ENCODE data around the gene RAMP2. TPM values are rescaled to one million over a fixed set of nuclear protein-coding genes. Genes with fewer than 3 reads are reported as not detected.

Gene RAMP2
- total and polyA plus RNA-seq, 2 of the 13 experiments (the other 11 are each of a cell fraction or from before 2014, with no cell fraction given): 1.4 to 5.2 TPM

DNA sequence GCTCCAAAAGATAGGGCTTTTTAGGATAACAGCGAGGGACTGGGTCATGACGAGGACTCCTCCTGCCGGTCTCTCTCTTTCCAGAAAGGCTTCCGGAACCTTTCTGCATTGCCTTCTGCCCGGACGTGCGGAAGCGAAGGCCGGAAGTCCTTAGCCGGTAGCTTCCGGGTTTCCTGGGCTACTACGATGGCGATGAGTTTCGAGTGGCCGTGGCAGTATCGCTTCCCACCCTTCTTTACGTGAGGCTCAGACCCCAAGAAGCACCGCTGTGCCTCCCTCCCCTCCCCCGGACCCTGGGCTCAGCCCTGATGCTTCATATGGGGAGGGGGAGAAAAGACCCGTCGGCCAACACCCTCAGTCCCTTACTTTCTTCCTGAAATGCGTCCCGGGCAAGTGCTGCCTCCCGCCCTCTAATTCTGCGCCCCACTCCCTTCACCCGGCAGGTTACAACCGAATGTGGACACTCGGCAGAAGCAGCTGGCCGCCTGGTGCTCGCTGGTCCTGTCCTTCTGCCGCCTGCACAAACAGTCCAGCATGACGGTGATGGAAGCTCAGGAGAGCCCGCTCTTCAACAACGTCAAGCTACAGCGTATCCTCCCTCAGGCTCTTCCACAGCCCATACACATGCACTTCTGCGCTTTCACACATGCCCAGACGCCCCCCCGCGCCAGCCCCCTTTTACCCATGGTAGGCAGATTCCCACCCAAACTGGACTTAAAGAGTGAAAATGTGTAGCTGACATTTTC is 12.4 kb downstream of the RAMP2 start, which contains the start of gene VPS25 (continued):
- TF ChIP-seq, protein P1, sequence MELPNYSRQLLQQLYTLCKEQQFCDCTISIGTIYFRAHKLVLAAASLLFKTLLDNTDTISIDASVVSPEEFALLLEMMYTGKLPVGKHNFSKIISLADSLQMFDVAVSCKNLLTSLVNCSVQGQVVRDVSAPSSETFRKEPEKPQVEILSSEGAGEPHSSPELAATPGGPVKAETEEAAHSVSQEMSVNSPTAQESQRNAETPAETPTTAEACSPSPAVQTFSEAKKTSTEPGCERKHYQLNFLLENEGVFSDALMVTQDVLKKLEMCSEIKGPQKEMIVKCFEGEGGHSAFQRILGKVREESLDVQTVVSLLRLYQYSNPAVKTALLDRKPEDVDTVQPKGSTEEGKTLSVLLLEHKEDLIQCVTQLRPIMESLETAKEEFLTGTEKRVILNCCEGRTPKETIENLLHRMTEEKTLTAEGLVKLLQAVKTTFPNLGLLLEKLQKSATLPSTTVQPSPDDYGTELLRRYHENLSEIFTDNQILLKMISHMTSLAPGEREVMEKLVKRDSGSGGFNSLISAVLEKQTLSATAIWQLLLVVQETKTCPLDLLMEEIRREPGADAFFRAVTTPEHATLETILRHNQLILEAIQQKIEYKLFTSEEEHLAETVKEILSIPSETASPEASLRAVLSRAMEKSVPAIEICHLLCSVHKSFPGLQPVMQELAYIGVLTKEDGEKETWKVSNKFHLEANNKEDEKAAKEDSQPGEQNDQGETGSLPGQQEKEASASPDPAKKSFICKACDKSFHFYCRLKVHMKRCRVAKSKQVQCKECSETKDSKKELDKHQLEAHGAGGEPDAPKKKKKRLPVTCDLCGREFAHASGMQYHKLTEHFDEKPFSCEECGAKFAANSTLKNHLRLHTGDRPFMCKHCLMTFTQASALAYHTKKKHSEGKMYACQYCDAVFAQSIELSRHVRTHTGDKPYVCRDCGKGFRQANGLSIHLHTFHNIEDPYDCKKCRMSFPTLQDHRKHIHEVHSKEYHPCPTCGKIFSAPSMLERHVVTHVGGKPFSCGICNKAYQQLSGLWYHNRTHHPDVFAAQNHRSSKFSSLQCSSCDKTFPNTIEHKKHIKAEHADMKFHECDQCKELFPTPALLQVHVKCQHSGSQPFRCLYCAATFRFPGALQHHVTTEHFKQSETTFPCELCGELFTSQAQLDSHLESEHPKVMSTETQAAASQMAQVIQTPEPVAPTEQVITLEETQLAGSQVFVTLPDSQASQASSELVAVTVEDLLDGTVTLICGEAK (IDR thresholded peaks at IDR 0.05): peak; percentile 98
- TF ChIP-seq, protein P1 (CRISPR knock-in tag; IDR thresholded peaks at IDR 0.05): peak; percentile 76; the same call in 1 of the 2 replicates
- TF ChIP-seq ZNF563 (CRISPR knock-in tag; IDR thresholded peaks at IDR 0.05): peak; percentile 83; the same call in 1 of the 2 replicates
- no peak for TF ChIP-seq ZSCAN30 (CRISPR knock-in tag; IDR thresholded peaks at IDR 0.05)
- no peak for TF ChIP-seq HNRNPLL (IDR thresholded peaks at IDR 0.05; ENCODE audit: low read depth, low read length, poor library complexity, severe bottlenecking)
- peak; percentile 81; the same call in 1 of the 2 replicates for TF ChIP-seq ZSCAN31 (CRISPR knock-in tag; IDR thresholded peaks at IDR 0.05; ENCODE audit: low read depth)
- TF ChIP-seq HOXA3 (CRISPR knock-in tag; IDR thresholded peaks at IDR 0.05): peak; percentile 91
- TF ChIP-seq RBM22 (optimal IDR thresholded peaks at IDR 0.05; ENCODE audit: low read length): peak; percentile 96
- peak; percentile 62; the same call in 1 of the 2 replicates for TF ChIP-seq ZNF777 (CRISPR knock-in tag; IDR thresholded peaks at IDR 0.05)
- TF ChIP-seq, protein P2, sequence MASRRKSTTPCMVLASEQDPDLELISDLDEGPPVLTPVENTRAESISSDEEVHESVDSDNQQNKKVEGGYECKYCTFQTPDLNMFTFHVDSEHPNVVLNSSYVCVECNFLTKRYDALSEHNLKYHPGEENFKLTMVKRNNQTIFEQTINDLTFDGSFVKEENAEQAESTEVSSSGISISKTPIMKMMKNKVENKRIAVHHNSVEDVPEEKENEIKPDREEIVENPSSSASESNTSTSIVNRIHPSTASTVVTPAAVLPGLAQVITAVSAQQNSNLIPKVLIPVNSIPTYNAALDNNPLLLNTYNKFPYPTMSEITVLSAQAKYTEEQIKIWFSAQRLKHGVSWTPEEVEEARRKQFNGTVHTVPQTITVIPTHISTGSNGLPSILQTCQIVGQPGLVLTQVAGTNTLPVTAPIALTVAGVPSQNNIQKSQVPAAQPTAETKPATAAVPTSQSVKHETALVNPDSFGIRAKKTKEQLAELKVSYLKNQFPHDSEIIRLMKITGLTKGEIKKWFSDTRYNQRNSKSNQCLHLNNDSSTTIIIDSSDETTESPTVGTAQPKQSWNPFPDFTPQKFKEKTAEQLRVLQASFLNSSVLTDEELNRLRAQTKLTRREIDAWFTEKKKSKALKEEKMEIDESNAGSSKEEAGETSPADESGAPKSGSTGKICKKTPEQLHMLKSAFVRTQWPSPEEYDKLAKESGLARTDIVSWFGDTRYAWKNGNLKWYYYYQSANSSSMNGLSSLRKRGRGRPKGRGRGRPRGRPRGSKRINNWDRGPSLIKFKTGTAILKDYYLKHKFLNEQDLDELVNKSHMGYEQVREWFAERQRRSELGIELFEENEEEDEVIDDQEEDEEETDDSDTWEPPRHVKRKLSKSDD (CRISPR knock-in tag; IDR thresholded peaks at IDR 0.05; ENCODE audit: low read depth): 0 out of 2 replicates have a peak, but pooled peaks have one; percentile 33
- TF ChIP-seq NCOA1 (CRISPR knock-in tag; IDR thresholded peaks at IDR 0.05): peak; percentile 54; the same call in 1 of the 2 replicates
- no peak; the same call in 1 of the 2 replicates for TF ChIP-seq PAX8 (CRISPR knock-in tag; IDR thresholded peaks at IDR 0.05; ENCODE audit: borderline replicate concordance)
- TF ChIP-seq SAFB2 (CRISPR knock-in tag; IDR thresholded peaks at IDR 0.05; ENCODE audit: borderline replicate concordance, low read depth): no peak; the same call in 1 of the 2 replicates
- TF ChIP-seq ZNF350 (CRISPR knock-in tag; IDR thresholded peaks at IDR 0.05; ENCODE audit: borderline replicate concordance, low read depth): peak; percentile 91
- TF ChIP-seq ZNF549 (CRISPR knock-in tag; IDR thresholded peaks at IDR 0.05): no peak
- peak; percentile 98 for TF ChIP-seq ELF1 (CRISPR knock-in tag; IDR thresholded peaks at IDR 0.05)
- TF ChIP-seq ZNF761 (CRISPR knock-in tag; conservative IDR thresholded peaks at IDR 0.05): 0 out of 2 replicates have a peak, but pooled peaks have one; percentile 81
- peak; percentile 96 for TF ChIP-seq DMAP1 (CRISPR knock-in tag; IDR thresholded peaks at IDR 0.05)
- TF ChIP-seq ZNF317 (CRISPR knock-in tag; IDR thresholded peaks at IDR 0.05): peak; percentile 84
